Activated T-cell treated with anti-CD3 and anti-CD28 coated beads for 4 hours (primary cell): ENCODE measurements around the gene SWSAP1.

Experiments used
- DNase-seq: peaks from one replicate; pipeline ENCODE4 v3.0.0-alpha.2; 2020

SWSAP1 gene

GRCh38 chr19:11416346-11417052 is 42.0 kb downstream of the SWSAP1 start:
- no peak for DNase-seq

- no peak for DNase-seq
Observed at GRCh38 chr19:11418094-11418548, 43.7 kb downstream of the SWSAP1 start.

- no peak for DNase-seq
Observed at GRCh38 chr19:11418549-11419506, 44.4 kb downstream of the SWSAP1 start, which contains the start of gene RGL3. Gene RGL3, minus strand, starts transcription at chr19:11419314. Its CDS starts 36 bp downstream, at chr19:11419278.

GRCh38 chr19:11420429-11421370 is 46.2 kb downstream of the SWSAP1 start:
- no peak for DNase-seq

GRCh38 chr19:11421371-11422098 is 47.1 kb downstream of the SWSAP1 start:
- peak; percentile 18 for DNase-seq

DNA sequence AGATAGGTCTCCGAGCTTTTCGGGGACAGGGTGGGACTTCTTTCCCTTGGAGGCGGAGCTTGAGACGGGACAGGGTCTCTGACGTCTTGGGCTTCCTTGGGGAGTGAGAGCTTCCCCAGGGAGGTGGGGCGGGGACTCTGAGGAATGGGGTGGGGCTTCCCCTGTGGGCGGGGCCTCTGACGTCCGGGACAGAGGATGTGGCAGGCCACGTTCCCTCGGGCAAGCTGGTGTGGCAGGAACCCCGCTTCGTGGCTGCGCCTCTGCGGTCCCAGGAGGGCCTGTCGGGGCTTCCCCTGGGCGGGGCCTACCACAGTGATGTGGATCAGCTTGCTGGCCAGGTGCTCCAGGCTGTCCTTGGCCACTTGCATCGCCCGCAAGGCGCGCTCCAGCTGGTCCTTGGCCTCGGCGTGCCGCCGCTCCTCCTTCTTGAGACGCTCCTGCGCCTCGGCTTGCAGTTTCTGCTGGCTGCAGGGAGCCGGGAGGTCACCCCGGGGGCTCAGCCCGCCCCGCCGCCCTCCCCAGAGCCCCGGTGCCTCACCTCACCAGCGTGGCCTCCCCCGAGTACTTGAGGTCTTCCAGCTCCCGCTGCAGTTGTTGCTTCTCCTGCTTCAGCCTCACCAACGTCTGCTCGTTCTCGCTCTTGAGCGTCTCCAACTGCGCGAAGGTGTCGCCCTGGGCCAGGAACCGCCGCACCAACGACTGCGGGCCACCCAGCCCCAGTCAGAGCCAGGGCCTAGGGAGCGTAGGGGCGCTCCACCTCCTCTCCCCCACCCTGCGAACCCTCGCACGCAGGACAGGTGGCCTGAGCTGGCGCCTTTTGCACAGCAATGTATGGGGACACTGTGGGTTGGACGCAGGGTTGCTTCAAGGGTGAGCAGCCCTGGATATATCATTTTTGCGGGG is 47.9 kb downstream of the SWSAP1 start:
- DNase-seq = peak; percentile 35

DNA sequence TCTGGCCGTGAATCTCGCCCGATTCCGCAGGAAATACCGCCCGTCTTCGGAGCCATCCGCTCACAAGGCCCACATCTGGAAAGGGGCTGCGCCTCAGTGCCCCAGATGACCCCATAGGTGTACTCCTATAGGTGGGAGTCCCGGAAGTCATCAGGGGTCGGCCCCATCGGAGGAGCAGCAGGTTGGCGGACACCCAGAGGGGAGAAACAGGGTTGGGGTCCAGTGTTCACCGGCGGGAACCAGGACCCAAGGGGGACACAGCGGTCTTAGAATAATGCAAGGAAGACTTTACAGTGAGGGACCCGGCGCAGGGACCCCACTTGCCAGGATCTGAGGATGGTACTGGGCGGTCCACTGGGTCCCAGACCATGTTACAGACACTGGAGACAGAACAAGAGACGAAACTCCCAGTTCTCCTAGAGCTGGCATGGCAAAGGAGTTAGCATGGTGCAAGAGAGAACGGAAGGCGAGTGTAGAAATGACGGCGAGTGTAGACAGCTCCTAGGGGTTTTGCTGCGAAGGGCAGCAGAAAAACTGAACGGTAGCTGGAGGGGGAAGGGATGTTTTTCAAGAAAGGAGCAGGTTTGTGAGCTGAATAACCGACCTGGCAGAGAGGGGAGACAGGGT is 48.8 kb downstream of the SWSAP1 start:
- DNase-seq = no peak

DNA sequence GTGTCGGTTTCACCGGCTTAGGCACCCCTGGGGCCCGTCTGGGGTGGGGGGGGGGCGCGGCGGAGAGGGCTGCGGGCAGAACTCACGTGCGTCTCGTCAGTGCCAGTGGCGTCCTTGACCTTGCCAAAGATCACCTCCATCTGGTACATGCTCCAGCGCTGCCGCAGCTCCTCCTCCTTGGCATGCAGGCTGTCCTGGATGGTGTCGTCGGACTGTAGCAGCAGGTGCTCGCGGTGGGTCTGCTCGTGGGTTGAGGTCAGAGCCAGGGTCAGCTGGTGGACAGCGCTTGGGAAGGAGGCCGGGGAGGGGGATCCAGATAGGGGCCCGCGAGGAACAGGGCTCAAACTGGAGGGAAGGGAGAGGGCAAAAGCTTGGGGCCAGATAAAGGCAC is 49.3 kb downstream of the SWSAP1 start:
- no peak for DNase-seq
